Ramos (cell line): Measurements from ENCODE around the gene PTMA.

Experiments used
- in situ Hi-C: fragments of 300-500 bp; cut with MboI; formaldehyde crosslinking; loops from one replicate; pipeline ENCODE4 v1.14.3; 2022; ENCODE audit warnings: low sequenced_read_pairs; ENCODE audit not compliant: unreplicated experiment

The PTMA gene

DNA sequence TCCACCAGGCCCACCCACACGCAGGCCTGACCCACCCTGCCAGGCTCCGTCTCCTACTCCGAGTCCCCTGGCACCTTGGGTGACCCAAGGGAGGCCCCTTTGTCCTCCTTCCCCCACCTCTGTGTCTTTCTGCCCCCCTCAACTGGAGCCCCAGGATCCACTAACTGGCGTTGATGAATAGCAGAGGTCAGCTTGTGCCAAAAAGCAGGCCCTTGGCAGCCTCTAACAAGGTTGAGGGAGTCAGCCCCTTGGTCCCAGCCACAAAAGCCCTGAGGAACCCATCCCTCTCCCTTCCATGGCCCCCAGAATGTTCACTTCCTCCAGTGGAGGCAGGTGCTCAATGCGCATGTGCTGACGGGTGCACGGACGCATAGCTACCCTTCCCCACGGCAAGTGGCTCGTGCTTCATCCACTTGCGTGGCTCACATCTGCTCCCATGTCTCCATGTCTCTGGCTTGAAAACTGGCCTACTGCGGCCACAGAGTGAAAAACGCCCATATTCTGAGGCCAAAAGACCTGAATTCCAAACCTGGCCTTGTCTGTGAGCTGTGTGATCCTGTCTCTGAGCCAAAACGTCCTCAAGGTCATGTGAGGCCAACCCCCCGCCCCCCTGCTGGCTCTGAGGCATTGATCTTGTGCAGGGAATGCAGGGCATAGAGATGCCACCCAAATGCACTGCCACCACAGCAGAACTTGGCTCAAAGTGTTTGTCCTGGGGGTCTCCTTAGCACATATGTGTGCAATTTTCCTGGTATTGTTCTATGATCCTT, 19.0 kb upstream of the PTMA start:
- in situ Hi-C loops = no loop called here

DNA sequence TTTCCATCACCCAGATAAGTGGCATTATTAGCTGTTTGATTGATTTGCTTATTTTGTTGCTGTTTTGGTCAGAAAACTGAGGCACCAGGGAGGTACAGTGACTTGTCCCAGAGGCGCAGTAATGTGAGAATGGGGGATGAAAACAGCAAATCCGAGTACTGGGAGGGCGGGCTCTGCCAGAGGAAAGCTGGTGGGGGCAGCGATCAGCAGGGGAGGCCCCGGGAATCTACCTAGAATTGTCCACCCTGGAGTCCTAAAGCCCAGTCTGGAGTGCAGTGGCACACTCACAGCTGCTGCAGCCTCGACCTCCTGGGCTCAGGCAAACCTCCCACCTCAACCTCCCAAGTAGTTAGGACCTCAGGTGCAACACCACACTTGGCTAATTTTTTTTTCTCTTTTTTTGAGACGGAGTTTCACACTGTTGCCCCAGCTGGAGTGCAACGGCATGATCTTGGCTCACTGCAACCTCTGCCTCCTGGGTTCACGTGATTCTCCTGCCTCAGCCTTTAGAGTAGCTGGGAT, 17.0 kb upstream of the PTMA start:
- in situ Hi-C loops = no loop called here

GRCh38 chr2:231692847-231693246, 15.5 kb upstream of the PTMA start:
- in situ Hi-C loops = no loop called here

GRCh38 chr2:231693956-231694355, 14.4 kb upstream of the PTMA start:
- in situ Hi-C loops = no loop called here

DNA sequence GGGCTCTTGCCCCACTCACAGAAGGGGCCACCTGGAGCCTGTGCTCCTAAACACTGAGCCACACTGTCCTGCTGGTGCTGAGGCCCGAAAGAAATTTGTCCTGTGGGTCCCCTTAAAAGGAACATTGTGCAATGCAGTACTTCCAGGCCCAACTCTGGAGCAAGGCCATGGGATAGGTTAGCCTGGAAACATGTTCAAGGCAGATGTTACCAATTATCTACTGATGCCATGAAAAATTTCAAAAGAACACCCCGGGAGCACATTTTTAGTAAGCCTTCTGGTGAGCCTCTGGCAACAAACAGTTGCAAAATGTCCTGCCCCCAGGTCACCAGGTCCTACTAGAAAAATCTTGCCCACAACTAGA, 12.3 kb upstream of the PTMA start:
- in situ Hi-C loops = no loop called here

- in situ Hi-C loops = no loop called here
Observed at GRCh38 chr2:231699006-231699405, 9.3 kb upstream of the PTMA start.

DNA sequence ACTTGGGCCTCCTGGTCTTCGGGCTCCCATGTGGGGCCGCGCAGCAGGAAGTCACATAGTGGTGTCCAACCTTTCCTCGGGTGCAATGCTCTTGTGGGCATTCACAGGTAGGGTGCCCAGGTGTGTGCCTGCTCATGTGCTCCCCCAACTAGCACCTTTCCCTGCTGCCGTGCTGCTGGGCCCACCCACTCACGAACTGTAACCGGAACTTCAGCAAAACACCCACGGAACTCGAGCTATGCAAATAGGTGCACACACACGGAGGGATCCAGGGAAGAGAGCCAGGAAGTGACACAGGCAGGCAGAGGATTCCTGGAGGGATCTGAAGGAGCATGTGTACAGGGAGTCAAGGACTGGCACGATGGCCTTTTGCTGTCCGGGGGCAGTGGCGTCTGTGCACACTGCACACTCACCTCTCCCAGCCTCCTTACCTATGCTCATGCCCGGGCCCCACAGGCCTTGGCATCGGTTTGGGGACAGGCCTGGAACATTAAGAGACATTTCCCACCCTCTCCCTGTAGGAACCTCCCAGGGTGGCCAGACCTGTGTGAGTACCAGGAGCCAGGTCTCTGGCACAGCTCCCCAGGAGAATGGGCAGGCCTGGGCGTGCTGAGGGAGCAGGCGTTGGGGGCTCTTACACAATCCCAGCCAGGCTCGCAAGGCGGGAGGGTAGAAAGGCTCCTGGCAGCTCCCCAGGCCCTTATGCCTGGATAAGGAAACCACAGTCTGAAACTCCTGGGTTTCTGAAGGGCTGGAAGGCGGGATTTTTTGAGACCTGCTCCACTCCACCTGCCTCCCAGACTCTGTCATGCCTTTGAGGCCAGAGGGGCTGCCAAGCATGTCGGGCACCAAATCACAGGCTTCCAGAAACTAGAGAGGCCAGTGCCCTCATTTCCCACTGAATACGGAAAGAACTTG, 6.6 kb upstream of the PTMA start:
- in situ Hi-C loops = no loop called here

DNA sequence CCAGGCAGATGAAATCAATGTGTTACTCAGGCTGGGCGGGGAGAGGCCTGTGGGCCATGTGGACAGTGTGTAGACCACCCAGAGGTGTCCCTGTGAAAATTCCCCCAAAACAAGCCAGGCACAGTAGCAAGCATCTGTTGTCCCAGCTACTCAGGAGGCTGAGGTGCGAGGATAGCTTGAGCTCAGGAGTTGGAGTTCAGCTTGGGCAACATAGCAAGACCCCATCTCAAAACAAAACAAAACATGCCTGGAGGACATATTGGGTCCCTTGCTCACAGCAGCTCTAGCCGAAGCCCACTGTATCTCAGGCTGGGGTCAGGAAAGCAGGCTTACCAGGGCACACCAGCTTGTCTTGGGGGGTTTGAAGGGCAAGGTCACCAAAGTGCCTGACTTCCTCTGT, 4.3 kb upstream of the PTMA start:
- in situ Hi-C loops = no loop called here

- in situ Hi-C loops = loop anchor here (5.0 kb wide), 1 partner anchor 35 kb away; no protein-coding TSS in a partner anchor
Observed at GRCh38 chr2:231706731-231707624, 1.3 kb upstream of the PTMA start.

GRCh38 chr2:231707625-231707926, 749 bp upstream of the PTMA start:
- in situ Hi-C loops = loop anchor here (5.0 kb wide), 1 partner anchor 35 kb away; no protein-coding TSS in a partner anchor

GRCh38 chr2:231708773-231709635, 679 bp downstream of the PTMA start:
- in situ Hi-C loops = loop anchor here (5.0 kb wide), 1 partner anchor 37 kb away; no protein-coding TSS in a partner anchor

- in situ Hi-C loops = loop anchor here (5.0 kb wide), 1 partner anchor 37 kb away; no protein-coding TSS in a partner anchor
Observed at GRCh38 chr2:231709636-231709980, 1.3 kb downstream of the PTMA start.

DNA sequence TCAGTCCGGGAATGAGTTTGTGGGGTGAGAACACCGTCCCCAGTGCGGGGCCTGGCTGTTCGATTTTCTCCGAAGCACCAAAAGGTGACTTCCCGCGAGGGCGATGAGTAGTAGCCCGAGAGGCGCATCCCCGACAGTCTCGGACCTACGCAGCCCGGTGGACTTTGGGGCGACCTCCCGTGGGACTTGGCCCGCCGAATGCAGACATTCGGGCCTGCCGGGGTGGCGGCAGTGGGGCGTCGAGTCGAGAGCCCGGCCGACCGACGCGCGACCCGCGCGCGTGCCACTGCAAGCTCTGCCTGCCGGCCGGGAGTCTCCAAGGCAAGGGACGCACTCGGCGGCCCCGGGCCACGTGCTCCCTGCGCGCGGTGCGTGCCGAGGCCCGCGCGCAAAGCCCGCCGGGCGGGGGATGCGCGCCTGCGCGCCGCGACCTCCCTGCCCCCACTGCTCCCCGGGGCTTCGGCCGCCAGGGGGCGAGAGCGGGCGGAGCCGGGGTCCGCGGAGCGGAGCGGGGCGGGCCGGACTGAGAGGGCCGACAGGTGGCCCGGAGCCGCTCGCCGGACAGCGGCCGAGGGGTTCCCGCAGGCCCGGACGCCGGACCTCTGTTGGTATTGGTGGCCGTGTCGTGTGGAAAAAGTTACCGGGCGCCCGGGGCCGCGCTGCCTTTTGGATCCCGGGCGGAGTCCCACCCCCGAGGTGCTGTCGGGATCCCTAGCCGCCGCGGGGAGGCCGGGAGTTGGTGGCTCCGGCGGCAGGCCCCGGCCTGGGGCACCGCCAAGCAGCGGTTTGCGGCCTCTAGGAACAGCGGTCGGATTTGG, 1.9 kb downstream of the PTMA start:
- in situ Hi-C loops = loop anchor here (5.0 kb wide), 2 partner anchors 38 to 98 kb away; no protein-coding TSS in a partner anchor

DNA sequence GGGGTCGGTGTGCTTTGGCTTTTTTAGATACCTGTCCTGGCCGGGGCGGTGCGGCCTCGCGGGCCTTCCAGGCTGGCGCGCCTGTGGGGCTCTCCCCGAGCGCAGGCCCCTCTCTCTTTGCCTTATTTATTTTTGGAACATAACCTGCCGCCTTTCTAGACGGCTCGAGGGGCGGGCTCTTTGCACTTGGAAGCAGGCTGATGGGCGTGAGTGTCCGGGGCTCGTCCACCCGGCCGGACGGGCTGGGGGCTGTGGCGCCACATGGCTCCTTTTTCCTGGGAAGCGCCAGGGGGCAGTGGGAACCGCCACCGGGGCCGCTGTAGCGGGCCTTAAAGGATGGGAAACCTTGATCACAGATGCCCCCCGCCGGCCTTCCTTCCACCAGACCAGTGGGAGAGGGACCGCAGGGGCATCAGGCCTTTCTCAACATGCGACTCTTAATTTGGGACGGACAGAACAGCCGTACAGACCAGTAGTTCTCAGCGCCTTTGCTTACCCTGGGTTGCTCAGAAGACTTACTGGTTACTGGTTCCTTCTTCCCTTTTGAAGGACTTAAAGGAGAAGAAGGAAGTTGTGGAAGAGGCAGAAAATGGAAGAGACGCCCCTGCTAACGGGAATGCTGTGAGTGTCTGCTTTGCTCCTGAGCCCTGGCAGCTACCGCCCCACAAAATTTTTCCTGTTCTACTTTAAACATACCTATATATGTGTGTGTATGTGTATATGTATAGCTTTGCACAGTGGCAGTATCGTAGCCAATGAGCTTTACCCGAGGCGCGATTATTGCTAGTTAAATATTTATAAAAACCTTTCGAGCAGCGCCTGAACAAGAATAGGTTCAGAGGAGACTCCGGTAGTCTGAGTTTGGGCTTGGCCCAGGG, 2.7 kb downstream of the PTMA start:
- in situ Hi-C loops = loop anchor here (5.0 kb wide), 1 partner anchor 99 kb away; no protein-coding TSS in a partner anchor

DNA sequence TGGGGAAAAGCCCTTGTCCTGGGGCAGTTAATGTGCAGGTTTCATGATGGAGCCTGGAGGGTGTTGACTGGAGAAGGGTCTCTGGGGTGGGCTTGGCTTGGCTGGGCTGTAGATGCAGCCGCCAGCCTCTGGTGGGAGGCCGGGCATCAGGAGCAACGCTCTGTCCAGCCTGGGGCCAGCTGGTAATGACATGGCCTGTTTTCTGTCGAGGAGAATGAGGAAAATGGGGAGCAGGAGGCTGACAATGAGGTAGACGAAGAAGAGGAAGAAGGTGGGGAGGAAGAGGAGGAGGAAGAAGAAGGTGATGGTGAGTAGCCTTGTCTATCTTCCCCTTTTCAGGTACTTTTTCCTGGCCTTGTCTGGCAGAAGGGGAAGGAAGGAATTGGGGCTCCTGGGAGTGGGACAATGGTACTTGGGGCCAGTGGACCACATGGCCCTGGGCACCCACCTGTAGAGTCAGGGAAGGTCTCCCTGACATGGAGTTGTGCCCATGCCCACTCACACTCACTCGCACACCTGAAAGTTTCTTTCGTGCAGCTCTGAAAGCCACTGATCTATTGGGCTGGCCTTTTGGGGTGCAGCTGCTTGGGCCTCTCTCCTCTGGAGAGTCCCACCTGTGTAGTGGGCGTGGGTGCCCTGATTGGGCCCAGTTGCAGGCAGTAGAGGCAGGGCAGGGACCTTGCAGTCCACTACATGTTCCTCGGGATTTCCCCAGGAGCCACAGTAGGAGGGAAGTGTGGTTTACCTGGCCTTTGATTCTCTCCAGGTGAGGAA, 3.5 kb downstream of the PTMA start:
- in situ Hi-C loops = loop anchor here (5.0 kb wide), 1 partner anchor 100 kb away; no protein-coding TSS in a partner anchor

DNA sequence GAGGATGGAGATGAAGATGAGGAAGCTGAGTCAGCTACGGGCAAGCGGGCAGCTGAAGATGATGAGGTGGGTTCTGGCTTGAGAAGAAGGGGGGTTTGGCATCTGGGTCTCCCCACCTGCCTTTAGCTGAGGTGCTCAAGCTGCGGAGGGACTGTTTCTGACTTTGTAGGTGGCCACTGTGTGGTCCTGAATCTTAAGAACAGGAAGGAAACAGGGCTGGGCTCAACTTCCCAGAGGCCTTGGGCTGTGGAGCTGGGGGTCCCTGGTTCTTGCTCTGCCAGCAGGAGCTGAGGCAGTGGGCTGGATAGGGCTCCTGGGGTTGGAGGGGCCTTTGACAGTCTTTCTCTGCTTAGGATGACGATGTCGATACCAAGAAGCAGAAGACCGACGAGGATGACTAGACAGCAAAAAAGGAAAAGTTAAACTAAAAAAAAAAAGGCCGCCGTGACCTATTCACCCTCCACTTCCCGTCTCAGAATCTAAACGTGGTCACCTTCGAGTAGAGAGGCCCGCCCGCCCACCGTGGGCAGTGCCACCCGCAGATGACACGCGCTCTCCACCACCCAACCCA, 4.2 kb downstream of the PTMA start:
- in situ Hi-C loops = loop anchor here (5.0 kb wide), 1 partner anchor 100 kb away; no protein-coding TSS in a partner anchor
